CD1c-positive myeloid dendritic cell (primary cell): ENCODE results near the gene CENPM.
"Not testable (repeated sequence)": the region's sequence is repeated elsewhere in the genome, so short reads cannot be mapped to it uniquely, and the experiment has no call there.

Experiments used
- DNase-seq: peaks from one replicate; pipeline ENCODE4 v3.0.0-alpha.2; 2016; ENCODE audit errors: extremely low spot score

Gene CENPM

GRCh38 chr22:41966607-41967240, 19.8 kb upstream of the CENPM start:
- peak; percentile 79 for DNase-seq

- no peak for DNase-seq
Measured at GRCh38 chr22:41966225-41966606, 19.3 kb upstream of the CENPM start.

GRCh38 chr22:41964112-41964491, 17.1 kb upstream of the CENPM start:
- DNase-seq = no peak

- DNase-seq = no peak
Measured at GRCh38 chr22:41963453-41964111, 16.6 kb upstream of the CENPM start.

GRCh38 chr22:41957941-41958556, 11.1 kb upstream of the CENPM start:
- no peak for DNase-seq

GRCh38 chr22:41952713-41953112, 5.8 kb upstream of the CENPM start:
- no peak for DNase-seq

GRCh38 chr22:41951898-41952474, 5.0 kb upstream of the CENPM start, which contains the start of gene SMIM45:
SMIM45 (plus strand) TSS chr22:41952150.
- DNase-seq = no peak

GRCh38 chr22:41949297-41949965, 2.5 kb upstream of the CENPM start:
- DNase-seq = no peak

- DNase-seq = not testable (repeated sequence)
Measured at GRCh38 chr22:41948928-41949296, 2.0 kb upstream of the CENPM start.

- no peak for DNase-seq
Measured at GRCh38 chr22:41948142-41948541, 1.2 kb upstream of the CENPM start.

- no peak for DNase-seq
Measured at GRCh38 chr22:41947424-41948080, 600 bp upstream of the CENPM start.

GRCh38 chr22:41943661-41944209, 3.2 kb downstream of the CENPM start:
- DNase-seq = peak; percentile 64

GRCh38 chr22:41940832-41941765, 5.9 kb downstream of the CENPM start:
- DNase-seq = peak; percentile 86

GRCh38 chr22:41939981-41940831, 6.7 kb downstream of the CENPM start:
- DNase-seq = peak; percentile 79

GRCh38 chr22:41936894-41937169, 10.1 kb downstream of the CENPM start:
- DNase-seq = no peak

GRCh38 chr22:41935509-41935908, 11.4 kb downstream of the CENPM start:
- no peak for DNase-seq

GRCh38 chr22:41935015-41935351, 12.0 kb downstream of the CENPM start:
- DNase-seq = no peak

GRCh38 chr22:41934284-41935014, 12.5 kb downstream of the CENPM start:
- DNase-seq = no peak
